Stimulated activated CD8-positive, alpha-beta memory T cell treated with anti-CD3 and anti-CD28 coated beads, Interleukin-2, amount 100 ng/mL, for 48 hours (primary cell): ENCODE results near the gene RNH1.
"Not testable (repeated sequence)": the region's sequence is repeated elsewhere in the genome, so short reads cannot be mapped to it uniquely, and the experiment has no call there.

Experiments
- DNase-seq, 2 donors: peaks; one replicate each; pipeline ENCODE4 v3.0.0-alpha.2; 2020; ENCODE audit warnings: low read depth in 2 of 2

RNH1 gene

GRCh38 chr11:520428-521176 lies 13.6 kb upstream of the RNH1 start:
- DNase-seq, result no peak

- peak; percentile 82 for DNase-seq
Measured at GRCh38 chr11:518463-519202, 11.6 kb upstream of the RNH1 start.

GRCh38 chr11:516918-517685 lies 10.1 kb upstream of the RNH1 start:
- not testable (repeated sequence) for DNase-seq

GRCh38 chr11:516400-516799 lies 9.4 kb upstream of the RNH1 start:
- no peak for DNase-seq

GRCh38 chr11:515131-515530 lies 8.1 kb upstream of the RNH1 start:
- DNase-seq, result no peak

GRCh38 chr11:514606-515005 lies 7.6 kb upstream of the RNH1 start:
- DNase-seq, result no peak

- no peak for DNase-seq
Measured at GRCh38 chr11:512761-513595, 5.9 kb upstream of the RNH1 start.

- no peak for DNase-seq
Measured at GRCh38 chr11:508956-509355, 1.9 kb upstream of the RNH1 start.

- no peak for DNase-seq
Measured at GRCh38 chr11:507727-508515, 879 bp upstream of the RNH1 start.

GRCh38 chr11:506238-506994 lies 626 bp downstream of the RNH1 start:
- peak; percentile 96 to 97 for DNase-seq

GRCh38 chr11:504994-505344 lies 2.1 kb downstream of the RNH1 start:
- no peak for DNase-seq

- DNase-seq, result peak in 1 of 2 donors; percentile 19
Measured at GRCh38 chr11:504053-504993, 2.7 kb downstream of the RNH1 start.

- peak in 1 of 2 donors; percentile 33 for DNase-seq
Measured at GRCh38 chr11:503179-503981, 3.7 kb downstream of the RNH1 start.

GRCh38 chr11:502288-503178 lies 4.5 kb downstream of the RNH1 start:
- no peak for DNase-seq

- DNase-seq, result no peak
Measured at GRCh38 chr11:501683-502287, 5.3 kb downstream of the RNH1 start.

GRCh38 chr11:501001-501682 lies 5.9 kb downstream of the RNH1 start:
- no peak for DNase-seq
